Right lobe of liver (tissue), 6 donors: ENCODE data around the gene ENTR1. TPM values are rescaled to one million over a fixed set of nuclear protein-coding genes. Genes with fewer than 3 reads are reported as not detected.

Experiments used
- ATAC-seq, 4 donors: fragments of 200-7000 bp; cut with Tn5 transposase; one replicate each; pipeline ENCODE4 v1.9.1; 2020; ENCODE audit warnings: mild to moderate bottlenecking in 4 of 4, moderate library complexity in 4 of 4
- DNase-seq, 3 donors: peaks; one replicate each; pipeline ENCODE4 v3.0.0-alpha.2; 2020
- H3K27ac ChIP-seq, 3 donors: fragments of 200-600 bp; one replicate each; pipeline ENCODE4 v1.8.0; 2022
- H3K27me3 ChIP-seq, 2 donors: fragments of 200-600 bp; one replicate each; pipeline ENCODE4 v1.8.0; 2022
- H3K36me3 ChIP-seq, 4 donors: fragments of 200-600 bp; sonication (generic) in 1 of 4; one replicate each; pipeline versions ENCODE4 v1.5.1 to v1.8.0; 2017 to 2022; ENCODE audit warnings: control low read depth in 1 of 4
- H3K4me1 ChIP-seq, 4 donors: fragments of 200-600 bp; sonication (generic) in 1 of 4; one replicate each; pipeline versions ENCODE4 v1.5.1 to v1.8.0; 2017 to 2022; ENCODE audit warnings: control low read depth in 1 of 4
- H3K4me3 ChIP-seq, 3 donors: fragments of 200-600 bp; one replicate each; pipeline ENCODE4 v1.8.0; 2022
- H3K9me3 ChIP-seq, 4 donors: fragments of 200-600 bp; sonication (generic) in 1 of 4; one replicate each; pipeline versions ENCODE4 v1.5.1 to v1.8.0; 2017 to 2022; ENCODE audit warnings: control low read depth in 1 of 4
- CTCF ChIP-seq, 4 donors: fragments of 200-600 bp in 3 of 4; fragments of 450-650 bp in 1 of 4; IDR thresholded peaks; one replicate each; pipeline versions ENCODE4 v1.5.1 to v1.8.0; 2016 to 2022; ENCODE audit warnings: antibody characterized with exemption in 4 of 4, mild to moderate bottlenecking in 2 of 4
- POLR2A ChIP-seq: fragments of 450-650 bp; IDR thresholded peaks from one replicate; pipeline ENCODE4 v1.6.1; 2017; ENCODE audit warnings: antibody characterized with exemption, mild to moderate bottlenecking
- WGBS: methylation state at CpG from one replicate; pipeline ENCODE4 v1.1.6; 2018; ENCODE audit warnings: low coverage, low lambda C conversion rate; ENCODE audit not compliant: insufficient coverage; ENCODE audit errors: missing lambda C conversion rate; 5-methylcytosine and 5-hydroxymethylcytosine counted together
- intact Hi-C, 2 donors: fragments of 100-400 bp; cut with DNase I; formaldehyde crosslinking; loops; one replicate each; pipeline versions ENCODE4 v1.11.2 to v1.14.1; 2022
- total RNA-seq, 6 experiments: library from RNA; depleted of rRNA in 2 of 6; stranded (reverse); fragments of >200 nt in 2 of 6; fragmentation: NEBNext Ultra II Directional in 3 of 6; extraction: Animal tissue kit (Norgen Biotek cat#: 25700) in 3 of 6; gene quantifications; one replicate each; pipeline versions ENCODE4 v1.1.0 to v1.2.4, GENCODE V29; 2016 to 2023
- donor health status: DM: no; HTN: yes; CAD: no.
- donor health status: DM: no; HTN: no; CAD: no.
- donor health status: DM: no; HTN: no; CAD: no.
- donor health status: DM: no; HTN: yes; CAD: no.
- donor health status: DM: no; HTN: yes; CAD: no.

ENTR1 gene
- total RNA-seq, 6 experiments from 2014 or later, result 27.9 to 53.5 (median 35.4) TPM

- H3K9me3 ChIP-seq, result no peaks in the 10 kb centered on the region
- ATAC-seq, result peak in 3 of 4 donors; percentile 8 to 67 (median 50)
- intact Hi-C loops, result no loop called here
- 38% methylated on average over 8 of the region's 28 CpGs for WGBS
- TF ChIP-seq CTCF (IDR thresholded peaks at IDR 0.05) (no peak), POLR2A (no peak)
- DNase-seq, result peak in 1 of 3 donors; percentile 68
- H3K4me1 ChIP-seq, result peaks cover 0 to 15% (median 0%) of the 10 kb centered on the region in 4 donors
- H3K4me3 ChIP-seq, result no peak overlapping the region
- no peaks in the 10 kb centered on the region for H3K27me3 ChIP-seq
- H3K27ac ChIP-seq, result no peak overlapping the region
- H3K36me3 ChIP-seq, result peaks cover 0 to 28% (median 8%) of the 10 kb centered on the region in 4 donors
Observed at GRCh38 chr9:136378170-136379002, 32.0 kb downstream of the ENTR1 start.

- H3K4me1 ChIP-seq, result peaks cover 0 to 24% (median 0%) of the 10 kb centered on the region in 4 donors
- H3K36me3 ChIP-seq, result peaks cover 0 to 20% (median 5%) of the 10 kb centered on the region in 4 donors
- no peak overlapping the region for H3K4me3 ChIP-seq
- ATAC-seq, result no peak
- no peak overlapping the region for H3K27ac ChIP-seq
- no peaks in the 10 kb centered on the region for H3K27me3 ChIP-seq
- no peaks in the 10 kb centered on the region for H3K9me3 ChIP-seq
- intact Hi-C loops, result no loop called here
- TF ChIP-seq POLR2A (no peak), CTCF (IDR thresholded peaks at IDR 0.05) (no peak)
- 92% methylated on average over 6 of the region's 32 CpGs for WGBS
- no peak for DNase-seq
Observed at GRCh38 chr9:136377341-136378169, 32.9 kb downstream of the ENTR1 start.

GRCh38 chr9:136376457-136376856 lies 34.0 kb downstream of the ENTR1 start:
- H3K4me3 ChIP-seq, result no peak overlapping the region
- H3K9me3 ChIP-seq, result no peaks in the 10 kb centered on the region
- TF ChIP-seq POLR2A (no peak), CTCF (IDR thresholded peaks at IDR 0.05) (no peak)
- DNase-seq (no peak), ATAC-seq (no peak)
- intact Hi-C loops, result no loop called here
- peaks cover 0 to 28% (median 1%) of the 10 kb centered on the region in 4 donors for H3K4me1 ChIP-seq
- H3K36me3 ChIP-seq, result peaks cover 0 to 11% (median 1%) of the 10 kb centered on the region in 4 donors
- no peaks in the 10 kb centered on the region for H3K27me3 ChIP-seq
- H3K27ac ChIP-seq, result no peak overlapping the region
- WGBS, result no CpG with 5 or more reads among the region's 8 CpGs

- Histone ChIP-seq H3K9me3 (no peaks in the 10 kb centered on the region), H3K27ac (no peak overlapping the region), H3K36me3 (peaks cover 0 to 4% (median 1%) of the 10 kb centered on the region in 4 donors), H3K4me1 (peaks cover 0 to 28% (median 1%) of the 10 kb centered on the region in 4 donors), H3K27me3 (no peaks in the 10 kb centered on the region), H3K4me3 (no peak overlapping the region)
- DNase-seq, result no peak
- intact Hi-C loops, result no loop called here
- ATAC-seq, result no peak
- TF ChIP-seq POLR2A, result no peak
- TF ChIP-seq CTCF (IDR thresholded peaks at IDR 0.05), result no peak
- WGBS, result 73% methylated on average over 2 of the region's 12 CpGs
Observed at GRCh38 chr9:136375096-136375495, 35.3 kb downstream of the ENTR1 start.
